K562 (cell line): ENCODE data around the gene LMF2. TPM values are rescaled to one million over a fixed set of nuclear protein-coding genes. Genes with fewer than 3 reads are reported as not detected.

Experiments
- CHD7 ChIP-seq: fragments of 200-600 bp; sonication (generic); IDR thresholded peaks from one replicate; pipeline ENCODE4 v1.6.1; 2012; ENCODE audit warnings: mild to moderate bottlenecking, low read depth, low read length, inconsistent platforms
- HEY1 ChIP-seq: fragments of 250-450 bp; sonication (Bioruptor Pico); IDR thresholded peaks from 2 replicates; pipeline ENCODE4 v1.5.0; 2020; ENCODE audit warnings: mild to moderate bottlenecking, moderate library complexity, borderline replicate concordance
- MTA2 ChIP-seq: fragments of 450-650 bp; IDR thresholded peaks from 2 replicates; pipeline ENCODE4 v1.6.1; 2016; ENCODE audit warnings: low read depth
- NFE2L1 ChIP-seq: fragments of 450-650 bp; IDR thresholded peaks from 2 replicates; pipeline ENCODE4 v1.6.1; 2016; ENCODE audit warnings: missing genetic modification characterization, low read depth, mild to moderate bottlenecking, missing compliant biosample characterization, moderate library complexity, borderline replicate concordance
- PCBP2 ChIP-seq: fragments of 200-400 bp; formaldehyde crosslinking; IDR thresholded peaks from 2 replicates; pipeline ENCODE4 v1.6.1; 2018; ENCODE audit warnings: low read length, low read depth, mild to moderate bottlenecking, moderate library complexity; ENCODE audit not compliant: poor library complexity, severe bottlenecking
- TCFL5 ChIP-seq: fragments of 250-450 bp; sonication (Bioruptor Pico); conservative IDR thresholded peaks from 2 replicates; pipeline ENCODE4 v1.6.1; 2021; ENCODE audit warnings: mild to moderate bottlenecking, moderate library complexity, matching md5 sums
- YBX1 ChIP-seq: fragments of 450-650 bp; IDR thresholded peaks from 2 replicates; pipeline ENCODE4 v1.7.1; 2016; ENCODE audit warnings: mild to moderate bottlenecking
- polyA plus RNA-seq, 8 experiments: library from polyadenylated mRNA; depleted of rRNA in 4 of 8; stranded (reverse) in 5 of 8; unstranded in 3 of 8; fragments of >200 nt; fragmentation: Nextera tagmentation in 2 of 8; fragmentation: Illumina TruSeq in 1 of 8; extraction: Ambion mirVana in 2 of 8; extraction: Trizol in 1 of 8; gene quantifications; 2 replicates each; pipeline versions ENCODE4 v1.2.1 to v1.2.3, GENCODE V29; 2011 to 2014; ENCODE audit warnings: inconsistent platforms in 1 of 8, missing spikeins in 1 of 8
- total RNA-seq, 7 experiments: library from RNA; depleted of rRNA in 6 of 7; stranded (reverse); fragments of >200 nt in 6 of 7; fragmentation: Illumina TruSeq in 2 of 7; extraction: Trizol in 2 of 7; gene quantifications; 2 replicates each; pipeline versions ENCODE4 v1.2.1 to v1.2.3, GENCODE V29; 2011 to 2021; ENCODE audit warnings: low replicate concordance in 1 of 7
- TF ChIP-seq, protein P1 (sequence below): sonication (generic); formaldehyde crosslinking; IDR thresholded peaks from 2 replicates; pipeline ENCODE4 v1.8.1; 2023; ENCODE audit warnings: missing genetic modification reagents, mild to moderate bottlenecking, borderline replicate concordance
- TF ChIP-seq, protein P2 (sequence below): fragments of 150-350 bp; conservative IDR thresholded peaks from 2 replicates; pipeline ENCODE4 v1.6.1; 2014; ENCODE audit warnings: low read length

Gene LMF2
- total and polyA plus RNA-seq, 9 of the 15 experiments (the other 6 are each of a cell fraction or from before 2014, with no cell fraction given) = 0.08 to 37.1 (median 7.6) TPM

DNA sequence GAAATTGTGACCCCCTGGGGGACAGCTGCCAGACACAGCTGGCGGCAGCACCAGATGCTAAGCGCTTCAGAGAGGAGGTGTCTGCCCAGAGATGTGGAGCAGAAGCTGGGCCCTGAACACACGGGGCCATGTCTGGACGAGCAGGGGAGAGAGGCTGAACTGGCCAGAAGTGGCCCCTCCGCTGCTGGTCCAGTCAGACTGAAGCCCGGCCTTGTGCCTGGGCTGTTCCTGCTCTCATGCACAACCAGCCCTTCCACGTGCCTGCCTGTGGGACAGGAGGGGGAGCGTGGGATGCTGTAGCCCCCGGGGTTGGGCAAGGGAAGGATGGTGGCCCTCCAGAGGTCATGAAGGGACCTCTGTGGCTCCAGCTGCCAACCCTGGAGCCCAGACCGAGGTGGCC is 24.4 kb downstream of the LMF2 start (continued):
- TF ChIP-seq, protein P1, sequence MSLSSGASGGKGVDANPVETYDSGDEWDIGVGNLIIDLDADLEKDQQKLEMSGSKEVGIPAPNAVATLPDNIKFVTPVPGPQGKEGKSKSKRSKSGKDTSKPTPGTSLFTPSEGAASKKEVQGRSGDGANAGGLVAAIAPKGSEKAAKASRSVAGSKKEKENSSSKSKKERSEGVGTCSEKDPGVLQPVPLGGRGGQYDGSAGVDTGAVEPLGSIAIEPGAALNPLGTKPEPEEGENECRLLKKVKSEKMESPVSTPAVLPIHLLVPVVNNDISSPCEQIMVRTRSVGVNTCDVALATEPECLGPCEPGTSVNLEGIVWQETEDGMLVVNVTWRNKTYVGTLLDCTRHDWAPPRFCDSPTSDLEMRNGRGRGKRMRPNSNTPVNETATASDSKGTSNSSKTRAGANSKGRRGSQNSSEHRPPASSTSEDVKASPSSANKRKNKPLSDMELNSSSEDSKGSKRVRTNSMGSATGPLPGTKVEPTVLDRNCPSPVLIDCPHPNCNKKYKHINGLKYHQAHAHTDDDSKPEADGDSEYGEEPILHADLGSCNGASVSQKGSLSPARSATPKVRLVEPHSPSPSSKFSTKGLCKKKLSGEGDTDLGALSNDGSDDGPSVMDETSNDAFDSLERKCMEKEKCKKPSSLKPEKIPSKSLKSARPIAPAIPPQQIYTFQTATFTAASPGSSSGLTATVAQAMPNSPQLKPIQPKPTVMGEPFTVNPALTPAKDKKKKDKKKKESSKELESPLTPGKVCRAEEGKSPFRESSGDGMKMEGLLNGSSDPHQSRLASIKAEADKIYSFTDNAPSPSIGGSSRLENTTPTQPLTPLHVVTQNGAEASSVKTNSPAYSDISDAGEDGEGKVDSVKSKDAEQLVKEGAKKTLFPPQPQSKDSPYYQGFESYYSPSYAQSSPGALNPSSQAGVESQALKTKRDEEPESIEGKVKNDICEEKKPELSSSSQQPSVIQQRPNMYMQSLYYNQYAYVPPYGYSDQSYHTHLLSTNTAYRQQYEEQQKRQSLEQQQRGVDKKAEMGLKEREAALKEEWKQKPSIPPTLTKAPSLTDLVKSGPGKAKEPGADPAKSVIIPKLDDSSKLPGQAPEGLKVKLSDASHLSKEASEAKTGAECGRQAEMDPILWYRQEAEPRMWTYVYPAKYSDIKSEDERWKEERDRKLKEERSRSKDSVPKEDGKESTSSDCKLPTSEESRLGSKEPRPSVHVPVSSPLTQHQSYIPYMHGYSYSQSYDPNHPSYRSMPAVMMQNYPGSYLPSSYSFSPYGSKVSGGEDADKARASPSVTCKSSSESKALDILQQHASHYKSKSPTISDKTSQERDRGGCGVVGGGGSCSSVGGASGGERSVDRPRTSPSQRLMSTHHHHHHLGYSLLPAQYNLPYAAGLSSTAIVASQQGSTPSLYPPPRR (CRISPR knock-in tag) = no peak
- no peak for TF ChIP-seq YBX1
- TF ChIP-seq, protein P2, sequence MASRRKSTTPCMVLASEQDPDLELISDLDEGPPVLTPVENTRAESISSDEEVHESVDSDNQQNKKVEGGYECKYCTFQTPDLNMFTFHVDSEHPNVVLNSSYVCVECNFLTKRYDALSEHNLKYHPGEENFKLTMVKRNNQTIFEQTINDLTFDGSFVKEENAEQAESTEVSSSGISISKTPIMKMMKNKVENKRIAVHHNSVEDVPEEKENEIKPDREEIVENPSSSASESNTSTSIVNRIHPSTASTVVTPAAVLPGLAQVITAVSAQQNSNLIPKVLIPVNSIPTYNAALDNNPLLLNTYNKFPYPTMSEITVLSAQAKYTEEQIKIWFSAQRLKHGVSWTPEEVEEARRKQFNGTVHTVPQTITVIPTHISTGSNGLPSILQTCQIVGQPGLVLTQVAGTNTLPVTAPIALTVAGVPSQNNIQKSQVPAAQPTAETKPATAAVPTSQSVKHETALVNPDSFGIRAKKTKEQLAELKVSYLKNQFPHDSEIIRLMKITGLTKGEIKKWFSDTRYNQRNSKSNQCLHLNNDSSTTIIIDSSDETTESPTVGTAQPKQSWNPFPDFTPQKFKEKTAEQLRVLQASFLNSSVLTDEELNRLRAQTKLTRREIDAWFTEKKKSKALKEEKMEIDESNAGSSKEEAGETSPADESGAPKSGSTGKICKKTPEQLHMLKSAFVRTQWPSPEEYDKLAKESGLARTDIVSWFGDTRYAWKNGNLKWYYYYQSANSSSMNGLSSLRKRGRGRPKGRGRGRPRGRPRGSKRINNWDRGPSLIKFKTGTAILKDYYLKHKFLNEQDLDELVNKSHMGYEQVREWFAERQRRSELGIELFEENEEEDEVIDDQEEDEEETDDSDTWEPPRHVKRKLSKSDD = no peak
- TF ChIP-seq CHD7 = no peak
- TF ChIP-seq HEY1 = no peak
- TF ChIP-seq TCFL5 (CRISPR knock-in tag) = no peak
- no peak for TF ChIP-seq NFE2L1 (tag)
- TF ChIP-seq MTA2 = no peak
- TF ChIP-seq PCBP2 = no peak
